Esophagus muscularis mucosa (tissue), 4 donors: Measurements from ENCODE around the gene PDE8B. TPM values are rescaled to one million over a fixed set of nuclear protein-coding genes. Genes with fewer than 3 reads are reported as not detected.
A peak's percentile ranks its signal among the peaks of the same experiment; 100 is the strongest.

ENCODE experiments used
- DNase-seq: peaks from one replicate; pipeline ENCODE4 v3.0.0-alpha.2; 2017; ENCODE audit errors: extremely low spot score
- H3K27ac ChIP-seq, 4 donors: fragments of 200-600 bp; sonication (generic); replicated peaks in 1 of 4; 1 replicate in 3 of 4; 2 replicates in 1 of 4; pipeline ENCODE4 v1.5.1; 2016 to 2019; ENCODE audit warnings: mild to moderate bottlenecking in 1 of 4
- H3K27me3 ChIP-seq, 4 donors: fragments of 200-600 bp; sonication (generic); one replicate each; pipeline versions ENCODE4 v1.5.1 to v1.6.0; 2016 to 2019
- H3K36me3 ChIP-seq, 4 donors: fragments of 200-600 bp; sonication (generic); one replicate each; pipeline ENCODE4 v1.5.1; 2016 to 2019
- H3K4me1 ChIP-seq, 4 donors: fragments of 200-600 bp; sonication (generic); one replicate each; pipeline ENCODE4 v1.5.1; 2016 to 2019
- H3K4me3 ChIP-seq, 4 donors: fragments of 200-600 bp; sonication (generic); 1 replicate in 2 of 4; 2 replicates in 2 of 4; pipeline ENCODE4 v1.5.1; 2016 to 2019; ENCODE audit warnings: mild to moderate bottlenecking in 4 of 4, moderate library complexity in 1 of 4
- H3K9me3 ChIP-seq, 4 donors: fragments of 200-600 bp; sonication (generic); 1 replicate in 3 of 4; 2 replicates in 1 of 4; pipeline ENCODE4 v1.5.1; 2016 to 2019
- CTCF ChIP-seq, 3 experiments: fragments of 200-600 bp in 2 of 3; fragments of 450-650 bp in 1 of 3; sonication (generic) in 2 of 3; IDR thresholded peaks; one replicate each; pipeline ENCODE4 v1.5.1; 2017 to 2019; ENCODE audit warnings: antibody characterized with exemption in 3 of 3, mild to moderate bottlenecking in 2 of 3, moderate library complexity in 1 of 3
- EP300 ChIP-seq: sonication (generic); formaldehyde crosslinking; IDR thresholded peaks from one replicate; pipeline ENCODE4 v1.6.1; 2017; ENCODE audit warnings: antibody characterized with exemption
- POLR2A ChIP-seq: fragments of 450-650 bp; IDR thresholded peaks from one replicate; pipeline ENCODE4 v1.6.1; 2017; ENCODE audit warnings: antibody characterized with exemption, moderate library complexity, mild to moderate bottlenecking, low read depth
- POLR2AphosphoS5 ChIP-seq, 2 donors: sonication (generic); formaldehyde crosslinking; IDR thresholded peaks; one replicate each; pipeline ENCODE4 v1.6.1; 2017; ENCODE audit warnings: antibody characterized with exemption in 2 of 2
- WGBS: methylation state at CpG from one replicate; pipeline ENCODE4 v1.1.5; 2018; 5-methylcytosine and 5-hydroxymethylcytosine counted together
- intact Hi-C: fragments of 100-400 bp; cut with DNase I; formaldehyde crosslinking; loops from one replicate; pipeline ENCODE4 v1.15.1; 2023
- total RNA-seq, 4 donors: library from RNA; depleted of rRNA; stranded (reverse); fragments of >200 nt; gene quantifications; one replicate each; pipeline versions ENCODE4 v1.1.0 to v1.2.1, GENCODE V29; 2016

The PDE8B gene
- total RNA-seq, 4 donors from 2014 or later, result 0.83 to 7.1 (median 1.5) TPM

GRCh38 chr5:77168161-77168878, 42.2 kb upstream of the PDE8B start:
- Histone ChIP-seq H3K27ac (peak overlapping the region in 3 of 4 donors; percentile 38 to 63 (median 48)), H3K4me1 (peaks cover 19 to 24% (median 23%) of the 10 kb centered on the region in 4 donors), H3K4me3 (peak overlapping the region in 1 of 4 donors; percentile 25), H3K9me3 (no peaks in the 10 kb centered on the region), H3K27me3 (no peaks in the 10 kb centered on the region), H3K36me3 (no peaks in the 10 kb centered on the region)
- intact Hi-C loops, result no loop called here
- no peak for TF ChIP-seq EP300
- TF ChIP-seq POLR2AphosphoS5 (IDR thresholded peaks at IDR 0.05), result peak; percentile 35 to 46
- TF ChIP-seq CTCF (IDR thresholded peaks at IDR 0.05), result no peak
- TF ChIP-seq POLR2A, result no peak
- DNase-seq, result peak; percentile 88
- WGBS, result 41% methylated on average over 6 of the region's 9 CpGs

- H3K4me3 ChIP-seq, result no peak overlapping the region
- peak overlapping the region in 1 of 4 donors; percentile 48 for H3K27ac ChIP-seq
- intact Hi-C loops, result no loop called here
- no peaks in the 10 kb centered on the region for H3K9me3 ChIP-seq
- WGBS, result 78% methylated on average over 3 of the region's 3 CpGs
- H3K4me1 ChIP-seq, result peaks cover 19 to 24% (median 23%) of the 10 kb centered on the region in 4 donors
- peak; percentile 53 for DNase-seq
- TF ChIP-seq POLR2AphosphoS5 (IDR thresholded peaks at IDR 0.05) (no peak), CTCF (IDR thresholded peaks at IDR 0.05) (no peak), POLR2A (no peak), EP300 (no peak)
- no peaks in the 10 kb centered on the region for H3K36me3 ChIP-seq
- no peaks in the 10 kb centered on the region for H3K27me3 ChIP-seq
Observed at GRCh38 chr5:77168879-77169244, 41.6 kb upstream of the PDE8B start.

- no peak overlapping the region for H3K27ac ChIP-seq
- no peak for DNase-seq
- no peak overlapping the region for H3K4me3 ChIP-seq
- WGBS, result 85% methylated on average over 6 of the region's 6 CpGs
- intact Hi-C loops, result no loop called here
- peaks cover 19 to 24% (median 23%) of the 10 kb centered on the region in 4 donors for H3K4me1 ChIP-seq
- no peaks in the 10 kb centered on the region for H3K36me3 ChIP-seq
- H3K9me3 ChIP-seq, result no peaks in the 10 kb centered on the region
- TF ChIP-seq CTCF (IDR thresholded peaks at IDR 0.05), result no peak
- no peak for TF ChIP-seq EP300
- TF ChIP-seq POLR2A, result no peak
- TF ChIP-seq POLR2AphosphoS5 (IDR thresholded peaks at IDR 0.05), result no peak
- no peaks in the 10 kb centered on the region for H3K27me3 ChIP-seq
Observed at GRCh38 chr5:77170196-77170890, 40.1 kb upstream of the PDE8B start.

- no peak overlapping the region for H3K27ac ChIP-seq
- 90% methylated on average over 7 of the region's 7 CpGs for WGBS
- H3K4me1 ChIP-seq, result peaks cover 19 to 24% (median 23%) of the 10 kb centered on the region in 4 donors
- peak; percentile 66 for DNase-seq
- TF ChIP-seq EP300 (no peak), POLR2A (no peak), CTCF (IDR thresholded peaks at IDR 0.05) (no peak), POLR2AphosphoS5 (IDR thresholded peaks at IDR 0.05) (no peak)
- intact Hi-C loops, result no loop called here
- no peaks in the 10 kb centered on the region for H3K36me3 ChIP-seq
- H3K9me3 ChIP-seq, result no peaks in the 10 kb centered on the region
- H3K27me3 ChIP-seq, result peaks cover 0 to 2% (median 0%) of the 10 kb centered on the region in 4 donors
- no peak overlapping the region for H3K4me3 ChIP-seq
Observed at GRCh38 chr5:77171141-77171910, 39.2 kb upstream of the PDE8B start.
